Measurements from ENCODE around the gene HSD17B3.

HSD17B3 gene

DNA sequence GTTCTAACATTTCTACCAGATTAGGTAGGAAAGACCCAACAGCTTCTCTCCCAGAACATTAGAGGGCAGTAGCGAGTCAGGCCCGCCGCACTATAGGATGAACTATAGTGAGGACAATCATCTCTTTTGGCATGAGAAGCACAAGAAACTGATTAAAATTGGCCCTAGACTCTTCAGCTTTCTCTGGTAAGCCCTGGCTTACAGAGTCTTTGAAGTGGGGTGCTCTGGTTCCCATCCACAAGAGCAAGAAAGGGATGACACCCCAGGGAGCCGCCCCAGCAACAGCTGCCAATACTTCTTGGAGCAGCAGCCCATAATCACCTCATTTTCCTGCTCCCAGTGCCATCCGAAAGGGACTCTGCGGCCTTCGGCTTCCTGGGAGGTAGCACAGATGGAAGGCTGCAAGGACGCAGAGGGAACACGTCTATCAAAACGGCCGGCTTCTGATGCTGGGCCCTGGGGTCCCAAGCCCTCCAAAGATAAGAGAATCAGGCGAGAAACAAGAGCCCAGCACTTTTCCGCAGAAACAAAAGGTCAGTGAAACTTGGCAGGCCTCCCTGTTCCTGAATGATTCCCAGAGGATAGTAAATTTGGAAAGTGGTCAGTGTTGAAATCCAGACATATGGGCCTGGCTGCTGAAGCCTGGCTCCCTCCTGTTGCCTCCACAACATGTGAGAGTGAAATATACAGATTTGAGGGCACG is 69.3 kb downstream of the HSD17B3 start:
- DNase-seq = peak in 1 of 2 experiments; percentile 13

DNA sequence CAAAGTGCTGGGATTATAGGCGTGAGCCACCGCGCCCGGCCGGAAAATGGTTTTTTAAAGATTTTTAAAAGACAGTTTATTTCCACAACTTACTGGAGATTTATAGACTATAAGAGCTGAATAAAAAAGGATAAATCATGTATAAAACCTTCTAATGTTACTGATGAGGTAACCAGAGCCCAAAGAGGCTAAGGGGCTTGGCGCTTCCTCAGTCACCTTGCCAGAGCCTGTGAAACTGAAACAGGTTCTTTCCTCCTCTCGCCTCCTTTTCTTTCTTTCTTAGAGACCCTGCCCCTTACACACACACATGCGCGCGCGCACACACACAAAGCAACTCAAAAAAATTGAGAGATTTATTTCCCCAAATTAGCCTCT is 69.8 kb downstream of the HSD17B3 start:
- no peak for DNase-seq

DNA sequence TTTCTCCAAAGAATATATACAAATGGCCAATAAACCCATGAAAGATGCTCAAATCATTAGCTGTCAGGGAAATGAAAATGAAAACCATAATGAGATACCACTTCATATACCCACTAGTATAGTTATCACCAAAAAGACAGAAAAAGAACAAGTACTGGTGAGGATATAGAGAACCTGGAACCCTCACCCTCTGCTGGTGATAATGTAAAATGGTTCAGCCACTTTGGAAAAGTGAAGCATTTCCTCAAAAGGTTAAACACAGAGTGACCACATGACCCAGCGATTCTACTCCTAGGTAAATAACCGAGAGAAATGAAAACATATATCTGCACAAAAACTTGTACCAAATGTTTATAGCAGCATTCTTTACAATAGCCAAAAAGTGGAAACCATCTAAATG is 72.0 kb downstream of the HSD17B3 start:
- no peak for DNase-seq

DNA sequence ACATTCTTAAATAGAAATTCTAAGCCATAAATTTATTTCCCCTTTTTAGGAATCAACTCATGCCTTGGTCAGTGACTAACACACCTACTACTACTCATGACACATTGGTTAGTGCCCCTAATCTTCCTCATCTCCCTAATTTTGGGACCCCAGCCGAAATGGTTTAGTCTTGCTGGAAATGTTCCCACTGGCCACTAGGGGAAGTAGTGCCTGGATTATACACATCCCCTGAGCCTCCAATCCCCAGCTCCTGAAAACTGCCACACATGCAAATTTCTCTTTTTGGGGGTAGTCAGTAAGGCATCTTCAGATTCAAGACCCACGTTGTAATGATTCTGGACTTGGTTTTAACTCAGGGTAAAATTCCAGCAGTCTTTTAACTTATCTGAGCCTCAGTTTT is 79.8 kb downstream of the HSD17B3 start:
- DNase-seq = no peak

DNA sequence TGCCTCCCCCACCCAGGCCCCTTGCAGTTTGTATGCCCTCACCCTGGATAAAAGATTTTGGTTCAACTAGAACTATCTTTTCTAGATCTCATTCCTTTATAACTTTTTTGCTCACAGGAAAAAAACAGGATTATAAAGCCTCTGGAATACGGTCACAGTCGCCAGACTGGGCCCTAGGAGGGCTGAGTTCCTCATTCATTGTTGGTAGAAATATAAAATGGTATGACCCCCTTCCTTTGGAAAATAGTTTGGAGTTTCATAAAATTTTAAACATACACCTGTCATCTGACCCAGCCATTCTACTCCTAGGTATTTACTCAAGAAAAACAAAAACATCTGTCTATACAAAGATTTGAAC is 82.1 kb downstream of the HSD17B3 start:
- no peak for DNase-seq

DNA sequence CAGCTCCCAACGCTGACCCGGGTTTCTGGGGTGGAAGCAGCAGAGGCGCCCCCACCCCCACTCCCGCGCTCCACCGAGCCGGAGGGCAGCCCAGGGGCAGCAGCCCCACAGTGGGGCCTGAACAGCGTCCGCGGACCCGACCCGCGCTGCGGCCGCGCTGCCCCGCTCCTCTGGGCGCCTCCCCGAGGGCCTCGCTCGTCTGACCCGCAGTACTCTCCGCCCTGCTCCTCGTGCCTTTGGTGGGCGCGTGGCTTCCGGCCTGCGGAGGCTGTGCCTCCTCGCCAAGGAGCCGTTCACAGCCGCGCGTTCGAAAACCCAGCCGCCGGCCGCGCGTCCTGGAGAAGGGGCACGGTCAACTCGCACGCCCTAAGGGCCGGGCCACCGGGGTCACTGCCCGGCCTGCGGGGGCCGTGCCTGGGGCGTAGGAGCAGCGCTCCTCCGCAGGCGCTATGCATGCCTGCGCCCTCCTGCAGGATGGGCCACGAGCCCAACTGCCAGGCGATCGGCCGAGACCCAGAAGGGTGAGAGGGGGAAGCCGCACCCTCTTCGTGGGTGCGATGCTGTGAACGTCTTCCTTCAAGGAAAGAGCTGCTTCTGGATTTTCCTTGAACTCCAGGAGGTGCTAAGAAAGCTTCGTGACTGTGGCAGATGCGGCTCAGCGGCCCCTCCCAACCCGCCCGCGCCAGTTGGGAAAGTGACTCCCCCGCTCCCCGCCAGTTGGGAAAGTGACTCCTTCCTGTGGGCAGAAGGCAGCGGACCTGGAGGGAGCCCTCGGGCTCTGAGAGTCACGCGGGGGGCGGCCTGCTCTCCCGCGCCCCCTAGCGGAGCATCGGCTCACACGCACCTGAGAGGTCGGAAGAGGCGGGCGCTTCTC is 82.7 kb downstream of the HSD17B3 start:
- DNase-seq = no peak

DNA sequence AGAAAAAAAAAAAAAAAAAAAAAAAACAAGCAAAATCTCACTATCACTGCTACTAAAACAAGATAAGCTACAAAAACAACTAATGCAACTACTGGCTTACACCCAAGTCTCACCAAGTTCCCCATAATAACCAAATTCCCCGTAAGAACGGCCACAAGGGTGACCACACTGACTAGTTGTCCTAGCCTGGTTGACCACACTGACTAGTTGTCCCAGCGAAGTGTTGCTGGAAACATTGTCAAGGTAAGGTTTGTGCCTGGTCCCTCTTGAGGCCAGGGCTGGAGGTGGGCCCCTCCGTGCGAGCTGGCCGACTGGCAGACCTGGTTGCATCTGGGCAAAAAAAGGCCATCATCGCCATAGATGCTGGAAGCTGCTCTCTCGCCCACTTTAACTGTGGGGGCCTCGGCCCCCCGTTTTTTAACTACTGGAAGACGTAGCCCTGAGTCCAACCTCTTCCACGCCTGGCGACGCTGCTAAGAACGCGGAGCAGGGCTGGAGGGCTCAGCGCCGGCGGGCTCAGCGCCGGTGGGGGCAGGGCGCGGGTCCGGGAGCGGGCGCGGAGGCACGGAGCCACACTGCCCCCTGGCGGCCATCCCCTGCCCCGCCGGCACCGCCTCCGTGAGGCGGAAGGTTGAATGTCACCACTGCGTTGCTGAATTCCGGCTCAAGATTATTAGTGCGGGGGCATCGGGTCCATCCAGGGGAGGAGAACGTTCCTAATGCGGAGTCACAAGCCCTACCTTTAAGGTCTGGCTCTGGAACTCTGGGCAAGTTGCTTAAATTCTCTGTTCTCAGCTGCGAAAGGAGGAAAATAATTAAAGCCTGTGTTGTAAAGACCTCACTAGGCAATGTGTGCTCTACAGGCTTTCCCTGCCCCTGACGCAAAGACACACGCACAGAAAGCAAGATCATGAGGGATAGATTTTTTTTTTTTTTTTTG is 84.0 kb downstream of the HSD17B3 start:
- DNase-seq = peak; percentile 28 to 54

DNA sequence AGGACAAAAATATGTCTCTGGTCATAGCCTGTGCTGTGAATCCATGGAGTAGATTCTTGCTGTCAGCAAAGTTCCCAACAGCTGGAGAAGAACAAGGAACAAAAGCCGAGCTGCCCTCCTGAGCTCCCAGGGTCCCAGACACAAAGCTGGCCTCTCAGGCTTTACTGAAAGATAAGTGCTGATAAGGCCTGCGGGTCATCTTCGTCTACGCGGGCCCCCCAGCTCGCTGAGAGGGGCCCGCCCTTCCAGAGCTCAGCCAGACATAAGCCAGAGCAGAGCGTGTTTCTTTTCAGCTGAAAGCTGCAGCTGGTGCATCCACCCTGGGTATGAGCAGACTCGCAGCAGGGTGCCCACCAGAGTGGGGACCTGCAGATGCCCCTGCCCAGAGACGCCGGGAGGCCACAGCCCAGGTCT is 84.7 kb downstream of the HSD17B3 start:
- DNase-seq = no peak

DNA sequence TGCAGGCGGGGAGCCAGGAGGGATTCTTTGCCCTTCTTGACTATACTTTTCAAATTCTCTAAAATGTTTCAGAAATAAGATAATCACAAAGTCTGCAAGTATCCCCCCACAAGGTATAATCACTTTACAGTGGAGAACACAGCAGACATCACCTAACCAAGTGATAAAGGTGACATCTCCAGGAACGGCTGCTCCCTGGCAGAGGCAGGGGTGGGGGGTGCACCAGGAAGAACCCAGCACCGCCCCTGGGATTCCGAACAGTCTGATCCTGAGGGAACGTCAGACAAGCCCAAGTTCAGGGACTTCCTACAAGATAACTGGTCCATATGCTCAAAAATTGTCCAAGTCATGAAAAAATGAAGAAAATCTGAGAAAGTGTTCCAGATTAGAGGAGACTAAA is 85.4 kb downstream of the HSD17B3 start:
- no peak for DNase-seq

DNA sequence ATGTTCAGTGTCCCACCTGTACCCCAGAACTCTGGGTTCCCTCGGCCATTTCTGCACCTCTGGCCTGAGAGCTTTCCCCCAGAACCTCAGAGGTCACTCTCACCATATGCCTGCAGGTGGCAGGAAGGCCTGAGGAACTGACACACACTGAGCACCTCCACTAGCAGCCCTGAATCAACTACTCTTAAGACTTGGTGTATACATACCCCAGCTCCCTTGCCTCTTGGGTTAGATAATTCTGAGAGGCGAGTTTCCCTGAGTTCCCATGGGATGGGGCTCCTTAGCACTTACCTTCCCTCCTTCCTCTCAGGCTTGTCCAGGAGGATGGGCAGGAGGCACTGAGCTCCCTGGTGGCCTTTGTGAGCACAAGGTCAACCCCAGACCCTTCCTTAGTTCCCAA is 86.1 kb downstream of the HSD17B3 start:
- no peak for DNase-seq

DNA sequence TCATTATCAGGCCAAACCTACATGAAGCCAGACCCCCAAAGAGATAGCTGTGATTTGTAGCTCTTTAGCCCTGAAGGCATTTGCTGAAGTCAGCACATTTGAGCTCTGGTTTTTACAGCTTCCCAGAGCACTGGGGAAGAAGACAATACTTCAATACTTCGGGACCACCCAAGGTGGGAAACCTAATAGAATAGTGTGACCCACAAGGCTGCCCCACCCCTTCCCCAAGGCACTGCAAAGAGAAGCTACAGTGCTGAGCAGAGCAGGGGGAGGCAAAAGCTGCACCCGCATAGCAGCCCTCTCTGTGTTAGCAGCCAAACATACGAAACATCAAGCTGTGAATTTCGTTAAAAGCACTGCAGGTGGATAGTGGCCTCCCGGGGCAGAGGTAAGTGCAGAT is 87.3 kb downstream of the HSD17B3 start:
- no peak for DNase-seq

DNA sequence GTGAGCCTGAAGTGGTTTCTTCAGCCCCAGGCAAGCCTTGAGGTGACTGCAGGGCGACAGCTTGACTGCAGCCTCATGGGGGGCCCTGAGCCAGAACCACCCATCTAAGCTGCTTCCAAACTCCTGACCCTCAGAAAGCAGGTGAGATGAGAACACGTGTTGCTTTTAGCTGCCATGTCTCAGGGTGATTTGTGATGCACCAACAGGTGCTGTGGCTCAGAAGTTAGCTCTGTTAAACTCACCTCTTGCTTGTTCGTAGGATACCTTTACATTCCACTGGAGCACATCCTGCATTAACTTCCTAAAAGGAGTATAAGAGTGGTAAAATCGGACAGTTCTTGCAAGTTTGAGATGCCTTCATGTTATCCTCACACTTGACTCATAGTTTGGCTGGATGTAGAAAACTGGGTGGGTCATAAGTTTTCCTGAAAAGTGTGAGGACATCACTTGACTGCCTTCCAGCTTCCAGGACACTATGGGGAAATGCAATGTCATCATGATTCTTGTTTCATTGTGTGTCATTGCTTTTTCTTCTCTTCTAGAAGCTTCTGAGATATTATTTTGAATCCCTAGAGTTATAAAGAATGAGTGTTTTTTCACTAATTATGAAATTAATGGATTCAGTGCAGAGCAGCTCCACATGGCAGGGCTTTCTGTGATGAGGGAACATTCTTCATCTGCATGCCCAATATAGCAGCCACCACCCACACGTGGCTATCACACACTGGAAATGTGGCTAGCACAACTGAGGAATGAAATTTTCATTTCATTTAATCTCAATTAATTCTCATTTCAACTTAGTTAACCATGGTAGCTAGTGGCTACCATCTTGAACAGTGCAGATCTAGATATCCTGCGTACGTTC is 92.3 kb downstream of the HSD17B3 start:
- no peak for DNase-seq

DNA sequence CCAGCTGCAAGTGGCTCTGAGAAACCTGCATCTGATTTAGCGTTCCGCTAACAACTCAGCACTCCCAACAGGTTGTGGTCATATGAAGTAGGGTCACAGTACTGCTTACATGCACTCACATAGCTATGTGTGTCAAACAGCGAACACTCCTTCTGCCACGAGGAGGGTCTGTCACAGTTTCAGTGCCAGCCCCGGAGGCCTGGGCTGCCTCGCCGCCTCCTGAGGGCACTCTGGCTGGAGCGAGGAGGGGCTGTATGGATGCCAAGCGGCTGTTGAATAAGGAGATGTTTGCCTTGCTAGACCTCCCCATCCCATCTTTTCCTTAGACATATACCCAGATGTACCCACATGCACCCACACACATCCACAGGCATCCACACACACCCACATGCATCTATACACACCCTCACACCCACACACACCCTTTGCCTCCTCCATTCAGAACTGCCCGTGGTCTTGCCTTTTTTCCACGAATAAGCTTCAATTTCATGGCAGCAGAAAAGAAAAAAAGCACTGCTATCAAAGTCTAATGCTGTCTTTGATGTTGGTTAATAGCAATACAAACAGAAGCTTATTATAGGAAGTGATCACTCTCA is 95.7 kb downstream of the HSD17B3 start:
- no peak for DNase-seq

DNA sequence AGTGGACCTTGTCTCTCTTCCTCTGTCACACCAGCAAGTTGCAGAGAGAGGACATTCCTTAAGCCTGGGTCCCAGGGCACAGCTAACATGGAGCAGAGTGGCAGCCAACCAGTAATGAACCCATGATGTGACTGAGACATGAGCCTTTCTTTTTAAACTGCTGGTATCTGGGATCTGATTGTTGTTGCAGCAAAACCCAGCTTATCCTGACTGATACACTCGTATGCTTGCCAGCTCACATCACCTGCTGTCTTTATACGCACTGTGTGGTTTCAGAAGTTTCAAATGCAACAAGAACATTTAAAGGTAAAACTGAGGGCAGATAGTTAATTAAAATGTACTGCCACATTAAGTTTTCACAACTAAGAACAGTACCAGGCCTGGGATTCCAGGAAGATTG is 97.1 kb downstream of the HSD17B3 start:
- no peak for DNase-seq

DNA sequence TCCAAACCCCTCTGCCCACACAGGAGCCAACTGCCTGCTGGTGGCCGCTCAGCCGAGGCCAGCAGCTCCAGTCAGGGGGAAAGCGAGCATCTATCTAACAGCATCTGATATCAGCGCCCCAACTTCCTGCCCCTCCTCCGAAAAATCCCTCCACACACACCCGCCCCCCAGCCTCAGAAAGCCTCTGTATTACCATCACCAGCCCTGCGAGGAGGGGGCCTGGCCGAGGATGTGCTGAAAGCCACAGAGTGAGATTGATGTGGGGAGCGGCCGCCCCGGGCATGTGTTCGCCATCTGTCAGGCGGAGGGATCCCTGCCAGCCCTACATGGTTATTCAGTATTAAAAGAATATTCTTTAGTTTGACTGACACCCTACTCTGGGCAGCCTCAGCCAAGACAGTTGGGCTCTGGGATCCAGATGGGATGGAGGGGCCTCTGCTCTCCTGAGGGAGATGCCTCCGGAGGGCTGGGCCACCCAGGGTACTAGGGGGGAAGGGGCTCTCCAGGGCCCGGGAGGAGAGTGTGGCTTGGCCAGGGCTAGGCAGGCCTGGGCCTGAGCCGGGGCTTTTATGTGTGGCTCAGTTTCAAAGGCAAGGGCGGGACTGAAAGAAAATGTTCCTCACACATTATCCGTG is 98.0 kb downstream of the HSD17B3 start:
- no peak for DNase-seq

DNA sequence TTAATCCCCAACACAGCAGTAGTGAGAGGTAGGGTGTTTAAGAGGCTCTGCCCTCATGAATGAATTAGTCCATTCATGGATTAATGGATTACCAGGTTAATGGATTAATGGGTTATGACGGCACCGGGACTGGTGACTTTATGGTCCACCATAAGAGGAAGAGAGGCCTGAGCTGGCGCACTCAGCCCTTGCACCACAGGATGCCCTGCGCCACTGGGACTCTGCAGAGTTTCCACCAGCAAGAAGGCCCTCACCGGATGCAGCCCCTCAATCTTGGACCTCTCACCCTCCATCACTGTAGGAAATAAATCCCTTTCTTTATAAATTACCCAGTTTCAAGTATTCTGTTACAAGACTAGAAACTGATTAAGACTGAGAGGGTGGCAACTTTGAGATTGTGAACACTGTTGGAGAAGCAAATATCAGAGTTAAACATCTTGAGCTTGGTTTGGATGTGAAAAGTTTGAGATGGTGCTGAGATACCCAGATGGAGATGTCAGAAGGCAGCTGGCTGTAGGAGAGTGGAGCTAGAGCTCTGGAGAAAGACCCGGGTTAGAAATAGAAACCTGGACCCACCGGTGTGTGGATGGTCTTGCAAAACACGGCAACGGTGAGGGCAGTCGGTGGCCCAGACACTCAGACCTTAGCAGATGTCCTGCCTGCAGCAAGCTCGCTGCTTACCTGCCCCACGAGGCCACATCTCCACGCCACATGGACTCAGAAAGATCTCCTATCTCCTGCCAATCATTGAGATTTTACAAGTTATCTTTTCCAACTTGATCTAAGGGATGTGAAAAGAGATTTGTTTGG is 98.8 kb downstream of the HSD17B3 start:
- DNase-seq = no peak

DNA sequence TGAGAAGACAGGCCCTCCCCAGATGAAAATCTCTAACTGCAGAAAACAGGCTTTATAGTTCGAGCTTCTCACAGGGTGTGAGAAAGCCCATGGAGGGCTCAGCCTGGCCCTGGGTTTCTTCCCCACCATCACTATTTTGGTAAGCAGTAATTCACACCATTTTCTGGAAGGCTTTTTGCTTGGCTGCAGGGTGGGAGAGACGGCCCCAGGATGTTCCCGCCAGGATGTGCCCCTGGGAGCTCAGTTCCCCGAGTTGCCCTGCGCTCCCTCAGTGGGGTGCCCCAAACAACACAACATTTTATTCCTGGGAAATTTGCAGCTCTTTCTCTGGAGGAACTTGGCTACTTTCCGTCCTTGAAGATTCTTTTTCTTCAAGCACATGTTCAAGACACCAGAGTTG is 100.8 kb downstream of the HSD17B3 start:
- no peak for DNase-seq

DNA sequence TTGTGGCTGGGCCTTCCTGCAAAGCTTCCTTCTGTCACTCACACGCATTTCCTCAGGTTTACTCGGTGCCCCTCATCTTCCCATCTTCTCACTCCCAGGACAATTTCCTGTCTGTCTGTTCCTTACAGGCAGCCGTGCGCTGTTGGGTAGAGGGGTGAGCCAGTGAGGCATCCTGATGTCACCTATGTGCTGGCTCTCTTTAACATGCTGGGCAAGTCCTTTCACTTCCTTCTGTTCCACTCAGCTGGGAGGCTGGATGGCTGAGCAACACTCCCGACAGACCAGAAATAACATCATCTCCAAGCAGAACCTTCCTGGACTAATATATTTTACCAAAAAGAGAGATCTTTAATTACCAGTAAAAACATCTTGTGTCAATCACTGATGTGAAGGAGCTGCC is 103.0 kb downstream of the HSD17B3 start:
- DNase-seq = no peak

DNA sequence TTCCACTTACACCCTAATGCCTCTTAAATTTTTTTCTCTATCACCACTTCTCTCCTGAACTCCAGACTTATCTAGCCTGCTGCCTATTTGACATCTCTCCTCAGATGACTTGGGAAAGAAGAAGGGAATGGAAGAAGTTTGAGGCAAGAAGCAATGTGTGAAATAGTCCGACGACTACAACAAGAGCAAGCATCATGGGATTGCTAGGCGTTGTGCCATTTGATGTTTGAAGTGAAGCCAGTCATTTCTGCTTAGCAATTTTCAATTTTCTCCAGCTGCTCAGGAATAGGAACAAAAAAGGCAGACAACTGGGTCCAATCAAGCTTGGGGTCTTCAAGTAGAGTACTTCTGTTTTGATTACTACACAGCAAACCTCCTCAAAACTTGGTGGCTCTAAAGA is 106.4 kb downstream of the HSD17B3 start:
- no peak for DNase-seq

DNA sequence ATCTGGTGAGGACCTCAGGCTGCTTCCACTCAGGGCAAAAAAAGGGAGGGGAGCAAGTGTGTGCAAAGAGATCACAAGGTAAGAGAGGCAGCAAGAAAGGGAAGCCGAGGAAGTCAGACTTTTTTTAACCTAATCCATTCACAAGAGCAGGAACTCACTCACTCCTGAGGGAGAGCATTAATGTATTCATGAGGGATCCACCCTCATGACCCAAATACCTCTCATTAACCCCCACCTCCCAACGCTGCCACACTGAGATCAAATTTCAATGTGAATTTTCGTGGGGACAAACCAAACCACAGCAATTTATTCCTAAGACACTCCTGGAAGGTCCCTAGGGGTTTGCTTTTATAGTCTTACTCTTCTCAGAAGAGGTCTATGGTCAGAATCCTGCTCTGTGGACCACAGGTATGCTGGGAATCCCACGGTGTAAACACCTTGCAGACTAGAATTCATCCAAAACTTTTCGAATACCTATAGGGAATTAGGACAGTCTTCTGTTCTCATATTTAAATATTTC is 108.7 kb downstream of the HSD17B3 start:
- no peak for DNase-seq
